GM12878 (cell line): Measurements from ENCODE around the gene BOD1L1. TPM values are rescaled to one million over a fixed set of nuclear protein-coding genes. Genes with fewer than 3 reads are reported as not detected.

Experiments used
- ATAC-seq: fragments of 200-7000 bp; cut with Tn5 transposase; 3 replicates; pipeline ENCODE4 v1.9.1; 2020; ENCODE audit warnings: mild to moderate bottlenecking, moderate library complexity
- BruUV-seq: library from RNA; stranded (reverse); fragments of 400-500 nt; replicated peaks from 2 replicates; lab custom pipeline; 2021; lab: Mats Ljungman, UMichigan
- CTCF ChIA-PET: fragments of 300-600 bp; sonication (Branson Sonifier 250); formaldehyde crosslinking; extraction: SDS; loops from one replicate; lab custom pipeline; 2021; ENCODE audit warnings: inconsistent platforms; lab: Yijun Ruan, JAX
- POLR2A ChIA-PET: fragments of 350-600 bp; formaldehyde crosslinking; extraction: SDS; loops from one replicate; lab custom pipeline; 2021; ENCODE audit warnings: inconsistent platforms; lab: Charles Lee
- RAD21 ChIA-PET: fragments of 300-600 bp; sonication (Branson Sonifier 250); formaldehyde crosslinking; loops from one replicate; lab custom pipeline; 2023; ENCODE audit warnings: antibody characterized with exemption; ENCODE audit not compliant: unreplicated experiment; lab: Charles Lee
- SMC1A ChIA-PET: fragments of 300-600 bp; sonication (Branson Sonifier 250); formaldehyde crosslinking; loops from one replicate; lab custom pipeline; 2023; ENCODE audit not compliant: unreplicated experiment, uncharacterized antibody; lab: Charles Lee
- DNase-seq: peaks from one replicate; pipeline ENCODE4 v3.0.0-alpha.2; 2011; ENCODE audit warnings: low read depth, low spot score
- FAIRE-seq: peaks from 3 replicates; lab custom pipeline; 2011; peaks lifted over from hg19 to GRCh38; lab: Jason Lieb, UNC
- H2AFZ ChIP-seq: 2 replicates; pipeline ENCODE4 v1.6.0; 2011; ENCODE audit warnings: low read depth, low read length, control low read depth; ENCODE audit not compliant: control insufficient read depth
- H3K27ac ChIP-seq: 2 replicates; pipeline ENCODE4 v1.5.1; 2011; ENCODE audit warnings: control low read depth; ENCODE audit not compliant: control insufficient read depth, insufficient read depth
- H3K27me3 ChIP-seq, 2 experiments: replicated peaks in 1 of 2; 2 replicates each; pipeline versions ENCODE4 v1.6.0 to v1.6.1; 2011; ENCODE audit warnings: low read length in 1 of 2; ENCODE audit not compliant: control insufficient read depth in 2 of 2, insufficient read depth in 2 of 2
- H3K36me3 ChIP-seq, 2 experiments: 2 replicates each; pipeline ENCODE4 v1.5.1; 2011; ENCODE audit warnings: low read length in 1 of 2; ENCODE audit not compliant: control insufficient read depth in 2 of 2, insufficient read depth in 2 of 2
- H3K4me1 ChIP-seq: 2 replicates; pipeline ENCODE4 v1.6.1; 2011; ENCODE audit warnings: mild to moderate bottlenecking, low read length, moderate library complexity, mixed read lengths; ENCODE audit not compliant: control insufficient read depth, insufficient read depth
- H3K4me2 ChIP-seq: 2 replicates; pipeline ENCODE4 v1.6.0; 2011; ENCODE audit warnings: control low read depth; ENCODE audit not compliant: control insufficient read depth, insufficient read depth
- H3K4me3 ChIP-seq: fragments of 200-600 bp; sonication (generic); 2 replicates; pipeline ENCODE4 v1.5.1; 2016
- H3K79me2 ChIP-seq: 2 replicates; pipeline ENCODE4 v1.6.0; 2011; ENCODE audit warnings: low read length; ENCODE audit not compliant: control insufficient read depth, insufficient read depth
- H3K9ac ChIP-seq: 2 replicates; pipeline ENCODE4 v1.8.0; 2011; ENCODE audit warnings: low read length, control low read depth, mixed read lengths; ENCODE audit not compliant: control insufficient read depth, insufficient read depth
- H3K9me3 ChIP-seq: replicated peaks from 3 replicates; pipeline ENCODE4 v1.5.1; 2011; ENCODE audit warnings: mild to moderate bottlenecking, low read length; ENCODE audit not compliant: control insufficient read depth, insufficient read depth
- H4K20me1 ChIP-seq: 2 replicates; pipeline ENCODE4 v1.6.0; 2011; ENCODE audit not compliant: control insufficient read depth, insufficient read depth
- GABPA ChIP-seq: IDR thresholded peaks from 2 replicates; pipeline ENCODE4 v1.6.1; 2014; ENCODE audit warnings: antibody characterized with exemption, low read depth, mild to moderate bottlenecking, inconsistent platforms
- SRF ChIP-seq, 2 experiments: IDR thresholded peaks; 2 replicates each; pipeline ENCODE4 v1.6.1; 2011; ENCODE audit warnings: low read depth in 2 of 2, low read length in 2 of 2, mild to moderate bottlenecking in 1 of 2, moderate library complexity in 1 of 2
- ZNF384 ChIP-seq: IDR thresholded peaks from 2 replicates; pipeline ENCODE4 v1.6.1; 2012; ENCODE audit warnings: low read depth, mild to moderate bottlenecking, low read length, improper control_type of control experiment, borderline replicate concordance
- in situ Hi-C: fragments of 300-500 bp; cut with MboI; formaldehyde crosslinking; loops from 9 replicates; pipeline ENCODE4 v1.14.3; 2018; ENCODE audit warnings: mixed read lengths
- intact Hi-C: fragments of 100-400 bp; cut with micrococcal nuclease; formaldehyde crosslinking; loops from one replicate; pipeline ENCODE4 v1.14.2; 2022; ENCODE audit not compliant: unreplicated experiment
- polyA plus RNA-seq, 11 experiments: library from polyadenylated mRNA; depleted of rRNA in 4 of 11; unstranded in 6 of 11; stranded (reverse) in 5 of 11; fragments of >200 nt; fragmentation: Nextera tagmentation in 4 of 11; fragmentation: Illumina TruSeq in 1 of 11; extraction: Ambion mirVana in 4 of 11; extraction: Trizol in 1 of 11; gene quantifications; 1 replicate in 1 of 11; 2 replicates in 10 of 11; pipeline versions ENCODE4 v1.2.1 to v1.2.3, GENCODE V29; 2011 to 2016; ENCODE audit warnings: inconsistent platforms in 2 of 11, missing spikeins in 2 of 11, low read depth in 1 of 11
- total RNA-seq, 4 experiments: library from RNA; depleted of rRNA in 3 of 4; stranded (reverse); fragments of >200 nt in 3 of 4; fragmentation: Illumina TruSeq in 1 of 4; extraction: Trizol in 1 of 4; gene quantifications; 2 replicates each; pipeline versions ENCODE4 v1.2.1 to v1.2.3, GENCODE V29; 2013 to 2021
- TF ChIP-seq, protein P1 (sequence below): fragments of 450-650 bp; IDR thresholded peaks from 2 replicates; pipeline ENCODE4 v1.6.1; 2018; ENCODE audit warnings: mild to moderate bottlenecking, low read depth, moderate library complexity; ENCODE audit not compliant: partially characterized antibody

BOD1L1 gene
- total and polyA plus RNA-seq, 10 of the 15 experiments (the other 5 are each of a cell fraction or from before 2014, with no cell fraction given): 6.8 to 41.6 (median 24.3) TPM

DNA sequence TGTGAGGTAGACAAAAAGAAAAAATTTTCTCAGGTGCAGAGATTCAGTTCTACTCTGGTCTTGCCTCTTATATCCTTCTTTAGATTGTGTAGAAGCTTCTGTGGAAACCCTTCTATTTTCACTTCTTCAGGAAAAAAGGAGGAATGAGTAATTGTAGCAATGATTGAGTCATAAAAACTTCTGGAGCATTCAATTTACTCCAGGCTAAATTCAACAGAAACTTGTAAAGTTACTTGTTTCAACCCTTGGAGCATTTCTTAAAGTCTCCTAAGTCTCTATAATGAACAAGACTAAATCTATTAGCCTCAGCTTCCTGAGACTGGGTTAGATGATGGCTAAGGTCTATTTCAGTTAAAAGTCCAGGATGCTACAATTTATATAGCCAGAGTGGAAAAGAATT is 29.9 kb downstream of the BOD1L1 start (continued):
- no peak for TF ChIP-seq ZNF384

DNA sequence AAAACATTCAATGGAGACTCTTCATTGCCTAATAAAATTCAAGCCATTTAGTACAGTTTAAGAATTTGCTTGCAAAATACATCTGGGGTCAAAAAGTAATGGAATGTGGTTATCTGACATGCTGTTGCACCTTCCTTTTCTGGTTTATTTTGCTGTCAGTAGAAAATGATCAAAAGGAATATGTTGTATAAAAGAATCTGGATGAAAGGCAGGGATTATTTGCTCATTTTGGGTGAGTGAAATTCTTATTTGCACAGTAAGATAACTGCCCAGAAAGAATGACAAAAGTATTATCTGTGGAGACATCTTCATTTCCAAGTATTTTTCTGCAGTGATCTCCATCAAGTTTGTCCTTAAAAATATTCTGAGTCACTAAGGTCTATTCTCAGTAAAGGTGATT is 30.4 kb downstream of the BOD1L1 start:
- H3K4me2 ChIP-seq: no peak overlapping the region
- ChIA-PET SMC1A (no interaction called here), RAD21 (no interaction called here), CTCF (no interaction called here), POLR2A (no interaction called here)
- no peak overlapping the region for H3K9ac ChIP-seq
- no peaks in the 10 kb centered on the region for H3K79me2 ChIP-seq
- H2AFZ ChIP-seq: no peak overlapping the region
- ATAC-seq: no peak
- no TSS peak for BruUV-seq
- FAIRE-seq: no peak
- DNase-seq: no peak
- no peak overlapping the region for H3K4me3 ChIP-seq
- H4K20me1 ChIP-seq: no peaks in the 10 kb centered on the region
- H3K9me3 ChIP-seq: peaks cover 3% of the 10 kb centered on the region; the same call in 2 of the 3 replicates
- no peak overlapping the region for H3K27ac ChIP-seq
- H3K36me3 ChIP-seq: peaks cover 3 to 42% of the 10 kb centered on the region in 2 experiments
- in situ Hi-C loops (no loop called here), intact Hi-C loops (no loop called here)
- H3K4me1 ChIP-seq: peaks cover 16% of the 10 kb centered on the region
- H3K27me3 ChIP-seq: no peaks in the 10 kb centered on the region
- TF ChIP-seq GABPA (no peak), SRF (IDR thresholded peaks at IDR 0.05; ENCODE audit: low read depth in 2 of 2, low read length in 2 of 2) (no peak)
- TF ChIP-seq, protein P1, sequence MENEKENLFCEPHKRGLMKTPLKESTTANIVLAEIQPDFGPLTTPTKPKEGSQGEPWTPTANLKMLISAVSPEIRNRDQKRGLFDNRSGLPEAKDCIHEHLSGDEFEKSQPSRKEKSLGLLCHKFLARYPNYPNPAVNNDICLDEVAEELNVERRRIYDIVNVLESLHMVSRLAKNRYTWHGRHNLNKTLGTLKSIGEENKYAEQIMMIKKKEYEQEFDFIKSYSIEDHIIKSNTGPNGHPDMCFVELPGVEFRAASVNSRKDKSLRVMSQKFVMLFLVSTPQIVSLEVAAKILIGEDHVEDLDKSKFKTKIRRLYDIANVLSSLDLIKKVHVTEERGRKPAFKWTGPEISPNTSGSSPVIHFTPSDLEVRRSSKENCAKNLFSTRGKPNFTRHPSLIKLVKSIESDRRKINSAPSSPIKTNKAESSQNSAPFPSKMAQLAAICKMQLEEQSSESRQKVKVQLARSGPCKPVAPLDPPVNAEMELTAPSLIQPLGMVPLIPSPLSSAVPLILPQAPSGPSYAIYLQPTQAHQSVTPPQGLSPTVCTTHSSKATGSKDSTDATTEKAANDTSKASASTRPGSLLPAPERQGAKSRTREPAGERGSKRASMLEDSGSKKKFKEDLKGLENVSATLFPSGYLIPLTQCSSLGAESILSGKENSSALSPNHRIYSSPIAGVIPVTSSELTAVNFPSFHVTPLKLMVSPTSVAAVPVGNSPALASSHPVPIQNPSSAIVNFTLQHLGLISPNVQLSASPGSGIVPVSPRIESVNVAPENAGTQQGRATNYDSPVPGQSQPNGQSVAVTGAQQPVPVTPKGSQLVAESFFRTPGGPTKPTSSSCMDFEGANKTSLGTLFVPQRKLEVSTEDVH: no peak
- TF ChIP-seq, all 136 proteins: peak for 0
